HepG2 (cell line): Measurements from ENCODE around the gene SLC2A11. TPM values are rescaled to one million over a fixed set of nuclear protein-coding genes. Genes with fewer than 3 reads are reported as not detected.

Experiments
- HBP1 ChIP-seq: IDR thresholded peaks from 2 replicates; pipeline ENCODE4 v1.6.1; 2016; ENCODE audit warnings: low read depth, control low read depth
- MTERF4 ChIP-seq: sonication (generic); formaldehyde crosslinking; IDR thresholded peaks from 2 replicates; pipeline ENCODE4 v1.8.0; 2023; ENCODE audit warnings: mild to moderate bottlenecking, missing genetic modification reagents
- PAXIP1 ChIP-seq: sonication (generic); formaldehyde crosslinking; conservative IDR thresholded peaks from 2 replicates; pipeline ENCODE4 v1.4.0; 2020; ENCODE audit warnings: mild to moderate bottlenecking, missing genetic modification reagents, moderate library complexity
- SNAPC4 ChIP-seq: sonication (generic); formaldehyde crosslinking; IDR thresholded peaks from 2 replicates; pipeline ENCODE4 v1.4.0; 2020; ENCODE audit warnings: mild to moderate bottlenecking, missing genetic modification reagents
- TFE3 ChIP-seq: IDR thresholded peaks from 2 replicates; pipeline ENCODE4 v1.6.1; 2016
- ZBTB7A ChIP-seq: sonication (generic); formaldehyde crosslinking; IDR thresholded peaks from 2 replicates; pipeline ENCODE4 v1.8.0; 2022; ENCODE audit warnings: mild to moderate bottlenecking, missing genetic modification reagents
- ZNF501 ChIP-seq: sonication (generic); formaldehyde crosslinking; IDR thresholded peaks from 2 replicates; pipeline ENCODE4 v1.5.1; 2020; ENCODE audit warnings: mild to moderate bottlenecking, moderate library complexity, missing genetic modification reagents
- polyA plus RNA-seq, 8 experiments: library from polyadenylated mRNA; depleted of rRNA in 3 of 8; stranded (reverse) in 7 of 8; unstranded in 1 of 8; fragments of >200 nt; fragmentation: Illumina TruSeq in 4 of 8; extraction: Trizol in 4 of 8; gene quantifications; 2 replicates each; pipeline versions ENCODE4 v1.2.1 to v1.2.3, GENCODE V29; 2011 to 2016; ENCODE audit warnings: low read depth in 4 of 8, missing spikeins in 1 of 8, mixed read lengths in 1 of 8; ENCODE audit not compliant: insufficient read depth in 1 of 8
- total RNA-seq, 5 experiments: library from RNA; depleted of rRNA; stranded (reverse); fragments of >200 nt; fragmentation: Illumina TruSeq; extraction: Trizol; gene quantifications; 2 replicates each; pipeline ENCODE4 v1.2.3, GENCODE V29; 2016; ENCODE audit warnings: low read depth in 1 of 5

SLC2A11 gene
- total and polyA plus RNA-seq, 2 of the 13 experiments (the other 11 are each of a cell fraction or from before 2014, with no cell fraction given) = 15.2 to 15.4 TPM

GRCh38 chr22:23894710-23895598, 37.3 kb downstream of the SLC2A11 start (continued):
- TF ChIP-seq SNAPC4 (CRISPR knock-in tag) = peak; percentile 35; the same call in 1 of the 2 replicates
- TF ChIP-seq HBP1 = 0 out of 2 replicates have a peak, but pooled peaks have one; percentile 3
- TF ChIP-seq ZBTB7A = peak; percentile 64
- TF ChIP-seq MTERF4 = no peak; the same call in 1 of the 2 replicates
- TF ChIP-seq ZNF501 = 0 out of 2 replicates have a peak, but pooled peaks have one; percentile 5
- TF ChIP-seq PAXIP1 (CRISPR knock-in tag) = peak; percentile 23; the same call in 1 of the 2 replicates
- no peak for TF ChIP-seq TFE3 (CRISPR knock-in tag)
